Gastroesophageal sphincter (tissue), 3 donors: Measurements from ENCODE around the gene HOXB7.
A peak's percentile ranks its signal among the peaks of the same experiment; 100 is the strongest.

Experiments
- CTCF ChIP-seq, 4 experiments: fragments of 200-600 bp in 2 of 4; fragments of 450-650 bp in 2 of 4; sonication (generic) in 1 of 4; IDR thresholded peaks; one replicate each; pipeline ENCODE4 v1.5.1; 2017 to 2019; ENCODE audit warnings: antibody characterized with exemption in 4 of 4, mild to moderate bottlenecking in 2 of 4, moderate library complexity in 2 of 4
- POLR2A ChIP-seq, 2 donors: fragments of 450-650 bp; IDR thresholded peaks; one replicate each; pipeline ENCODE4 v1.6.1; 2017; ENCODE audit warnings: antibody characterized with exemption in 2 of 2, mild to moderate bottlenecking in 2 of 2, moderate library complexity in 1 of 2
- POLR2AphosphoS5 ChIP-seq: sonication (generic); formaldehyde crosslinking; IDR thresholded peaks from one replicate; pipeline ENCODE4 v1.6.1; 2017; ENCODE audit warnings: antibody characterized with exemption

- TF ChIP-seq POLR2A (IDR thresholded peaks at IDR 0.05) (no peak), POLR2AphosphoS5 (peak; percentile 40), CTCF (IDR thresholded peaks at IDR 0.05) (no peak)
Measured at GRCh38 chr17:48575673-48576478, 34.9 kb downstream of the HOXB7 start.
